ENCODE results near the gene SUPT16H. TPM values are rescaled to one million over a fixed set of nuclear protein-coding genes. Genes with fewer than 3 reads are reported as not detected.

Gene SUPT16H
- total RNA-seq, 1 experiment from 2014 or later, result 65.4 TPM

DNA sequence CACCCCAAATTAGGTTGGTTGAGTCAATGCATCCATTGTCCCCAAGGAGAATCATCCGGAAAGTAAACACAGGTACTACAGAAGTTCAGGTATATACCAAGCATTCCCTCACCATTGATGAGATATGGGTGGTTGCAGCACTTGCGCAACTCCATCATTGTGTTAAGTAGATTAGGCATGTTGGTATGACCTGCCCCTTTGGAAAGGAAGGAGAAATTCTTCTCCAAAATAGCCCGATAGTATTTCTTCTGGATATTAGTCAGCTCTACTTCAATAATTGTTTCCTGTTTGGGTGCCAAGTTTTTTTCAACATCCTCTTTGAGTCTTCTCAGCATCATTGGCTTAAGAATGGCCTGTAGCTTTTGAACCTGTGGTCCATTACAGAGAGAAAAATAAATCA, 21.3 kb upstream of the SUPT16H start:
- no TSS peak for BruUV-seq (replicated peaks)
- no peaks in the 10 kb centered on the region for H3K79me2 ChIP-seq (ENCODE audit: low read depth)
- H2AFZ ChIP-seq, result no peak overlapping the region
- no peaks in the 10 kb centered on the region for H3K9me3 ChIP-seq (ENCODE audit: insufficient read depth, low read depth)
- H3F3A ChIP-seq (ENCODE audit: insufficient read depth, low read depth), result no peaks in the 10 kb centered on the region
- TF ChIP-seq, protein P1, sequence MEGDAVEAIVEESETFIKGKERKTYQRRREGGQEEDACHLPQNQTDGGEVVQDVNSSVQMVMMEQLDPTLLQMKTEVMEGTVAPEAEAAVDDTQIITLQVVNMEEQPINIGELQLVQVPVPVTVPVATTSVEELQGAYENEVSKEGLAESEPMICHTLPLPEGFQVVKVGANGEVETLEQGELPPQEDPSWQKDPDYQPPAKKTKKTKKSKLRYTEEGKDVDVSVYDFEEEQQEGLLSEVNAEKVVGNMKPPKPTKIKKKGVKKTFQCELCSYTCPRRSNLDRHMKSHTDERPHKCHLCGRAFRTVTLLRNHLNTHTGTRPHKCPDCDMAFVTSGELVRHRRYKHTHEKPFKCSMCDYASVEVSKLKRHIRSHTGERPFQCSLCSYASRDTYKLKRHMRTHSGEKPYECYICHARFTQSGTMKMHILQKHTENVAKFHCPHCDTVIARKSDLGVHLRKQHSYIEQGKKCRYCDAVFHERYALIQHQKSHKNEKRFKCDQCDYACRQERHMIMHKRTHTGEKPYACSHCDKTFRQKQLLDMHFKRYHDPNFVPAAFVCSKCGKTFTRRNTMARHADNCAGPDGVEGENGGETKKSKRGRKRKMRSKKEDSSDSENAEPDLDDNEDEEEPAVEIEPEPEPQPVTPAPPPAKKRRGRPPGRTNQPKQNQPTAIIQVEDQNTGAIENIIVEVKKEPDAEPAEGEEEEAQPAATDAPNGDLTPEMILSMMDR (conservative IDR thresholded peaks at IDR 0.05), result no peak
- no peak for TF ChIP-seq EZH2 (IDR thresholded peaks at IDR 0.05; ENCODE audit: low read depth)
- ChIA-PET POLR2A (ENCODE audit: unreplicated experiment) (interaction anchor here (0.7 kb wide), 1 partner anchor 33 kb away, joined by 3 read pairs; no protein-coding TSS in a partner anchor), CTCF (no interaction called here)
- no peaks in the 10 kb centered on the region for H3K9me2 ChIP-seq (ENCODE audit: insufficient read depth)
- intact Hi-C loops (cut with micrococcal nuclease; ENCODE audit: unreplicated experiment), result no loop called here
- H3K4me3 ChIP-seq, result no peak overlapping the region
- peaks cover 11% of the 10 kb centered on the region; the same call in 1 of the 2 replicates for H3K36me3 ChIP-seq (ENCODE audit: low read depth)
- H4K20me1 ChIP-seq (ENCODE audit: insufficient read depth), result no peaks in the 10 kb centered on the region; the same call in 1 of the 2 replicates
- H3K4me2 ChIP-seq, result no peak overlapping the region
- H3K27me3 ChIP-seq (ENCODE audit: insufficient read depth, low read depth), result no peaks in the 10 kb centered on the region
- DNase-seq, result no peak
- no peaks in the 10 kb centered on the region for H3K4me1 ChIP-seq (replicated peaks; ENCODE audit: insufficient read depth)
- no peak overlapping the region for H3K27ac ChIP-seq

DNA sequence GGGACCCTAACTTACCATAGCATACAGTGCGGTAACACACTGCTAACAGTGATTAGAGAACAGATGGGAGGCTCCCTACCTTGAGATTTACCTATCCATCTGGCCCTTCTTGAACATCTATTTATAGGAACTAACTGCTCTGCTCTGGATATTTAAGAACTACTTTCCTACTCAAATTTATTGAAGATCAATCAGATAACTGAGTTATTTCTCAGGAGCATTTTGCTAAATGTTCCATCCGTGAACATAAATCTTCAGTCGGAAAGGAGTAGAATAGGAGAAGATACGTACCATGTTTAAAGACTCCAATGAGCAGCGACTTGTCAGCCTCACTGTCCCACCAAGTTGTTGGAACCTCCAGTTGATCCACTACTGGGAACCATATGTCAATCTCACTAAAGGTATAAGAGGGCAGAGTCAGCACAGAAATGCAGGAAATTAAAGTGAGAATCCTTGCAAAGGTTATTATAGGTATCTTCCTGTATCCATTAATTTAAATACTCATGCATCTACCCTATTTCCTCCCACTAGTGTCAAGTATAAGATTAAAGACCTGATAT, 15.6 kb upstream of the SUPT16H start:
- Histone ChIP-seq H4K20me1 (ENCODE audit: insufficient read depth) (no peaks in the 10 kb centered on the region; the same call in 1 of the 2 replicates), H3K9me3 (ENCODE audit: insufficient read depth, low read depth) (no peaks in the 10 kb centered on the region), H3K36me3 (ENCODE audit: low read depth) (peaks cover 14% of the 10 kb centered on the region; the same call in 1 of the 2 replicates), H3K9me2 (ENCODE audit: insufficient read depth) (no peaks in the 10 kb centered on the region), H3K4me3 (no peak overlapping the region), H3K79me2 (ENCODE audit: low read depth) (no peaks in the 10 kb centered on the region), H3K27me3 (ENCODE audit: insufficient read depth, low read depth) (no peaks in the 10 kb centered on the region), H2AFZ (no peak overlapping the region), H3K27ac (no peak overlapping the region), H3F3A (ENCODE audit: insufficient read depth, low read depth) (no peaks in the 10 kb centered on the region), H3K4me1 (replicated peaks; ENCODE audit: insufficient read depth) (no peaks in the 10 kb centered on the region), H3K4me2 (no peak overlapping the region)
- no peak for DNase-seq
- ChIA-PET POLR2A (ENCODE audit: unreplicated experiment) (no interaction called here), CTCF (no interaction called here)
- BruUV-seq (replicated peaks), result no TSS peak
- TF ChIP-seq, protein P1 (conservative IDR thresholded peaks at IDR 0.05), result no peak
- TF ChIP-seq EZH2 (IDR thresholded peaks at IDR 0.05; ENCODE audit: low read depth), result no peak
- intact Hi-C loops (cut with micrococcal nuclease; ENCODE audit: unreplicated experiment), result no loop called here

- Histone ChIP-seq H2AFZ (no peak overlapping the region), H3K9me2 (ENCODE audit: insufficient read depth) (no peaks in the 10 kb centered on the region), H3K79me2 (ENCODE audit: low read depth) (no peaks in the 10 kb centered on the region), H3K9me3 (ENCODE audit: insufficient read depth, low read depth) (no peaks in the 10 kb centered on the region), H3K27ac (no peak overlapping the region), H3K27me3 (ENCODE audit: insufficient read depth, low read depth) (no peaks in the 10 kb centered on the region), H3F3A (ENCODE audit: insufficient read depth, low read depth) (no peaks in the 10 kb centered on the region), H3K4me2 (no peak overlapping the region), H3K4me1 (replicated peaks; ENCODE audit: insufficient read depth) (no peaks in the 10 kb centered on the region), H3K36me3 (ENCODE audit: low read depth) (peaks cover 14% of the 10 kb centered on the region; the same call in 1 of the 2 replicates), H4K20me1 (ENCODE audit: insufficient read depth) (no peaks in the 10 kb centered on the region; the same call in 1 of the 2 replicates), H3K4me3 (no peak overlapping the region)
- no peak for DNase-seq
- CTCF ChIA-PET, result no interaction called here
- POLR2A ChIA-PET (ENCODE audit: unreplicated experiment), result no interaction called here
- intact Hi-C loops (cut with micrococcal nuclease; ENCODE audit: unreplicated experiment), result no loop called here
- no TSS peak for BruUV-seq (replicated peaks)
- TF ChIP-seq, protein P1 (conservative IDR thresholded peaks at IDR 0.05), result no peak
- TF ChIP-seq EZH2 (IDR thresholded peaks at IDR 0.05; ENCODE audit: low read depth), result no peak
Measured at GRCh38 chr14:21398901-21399300, 15.1 kb upstream of the SUPT16H start.

All from PC-9 (cell line).